Central memory CD8-positive, alpha-beta T cell (primary cell): Measurements from ENCODE around the gene ZRANB1.
A peak's percentile ranks its signal among the peaks of the same experiment; 100 is the strongest.
"Not testable (repeated sequence)": the region's sequence is repeated elsewhere in the genome, so short reads cannot be mapped to it uniquely, and the experiment has no call there.

Experiments
- ATAC-seq: fragments of 150-1000 bp; cut with Tn5 transposase; replicated peaks from 2 replicates; pipeline ENCODE4 v1.10.0; 2022; ENCODE audit warnings: mild to moderate bottlenecking, moderate FRiP score, moderate number of reproducible peaks; ENCODE audit not compliant: poor library complexity, severe bottlenecking; ENCODE audit errors: extremely low read depth
- DNase-seq, 2 donors: peaks; one replicate each; pipeline ENCODE4 v3.0.0; 2021; ENCODE audit warnings: low spot score in 2 of 2
- H3K27ac Mint-ChIP-seq: one replicate; pipeline ENCODE4 v1.8.0; 2022; ENCODE audit warnings: low read depth, mild to moderate bottlenecking, moderate library complexity, mixed read lengths
- H3K27me3 Mint-ChIP-seq: one replicate; pipeline ENCODE4 v1.8.0; 2022; ENCODE audit warnings: mixed read lengths
- H3K36me3 Mint-ChIP-seq: one replicate; pipeline ENCODE4 v1.8.0; 2022; ENCODE audit warnings: mild to moderate bottlenecking, moderate library complexity, mixed read lengths; ENCODE audit not compliant: insufficient read depth
- H3K4me1 Mint-ChIP-seq: one replicate; pipeline ENCODE4 v1.8.0; 2022; ENCODE audit warnings: mixed read lengths
- H3K4me3 Mint-ChIP-seq: one replicate; pipeline ENCODE4 v1.8.0; 2022; ENCODE audit warnings: mild to moderate bottlenecking, moderate library complexity, mixed read lengths
- H3K9me3 Mint-ChIP-seq: one replicate; pipeline ENCODE4 v1.8.0; 2022; ENCODE audit warnings: mixed read lengths

Gene ZRANB1

GRCh38 chr10:124977648-124978375, 35.9 kb downstream of the ZRANB1 start:
- Mint-ChIP-seq H3K4me1 (peaks cover 39% of the 10 kb centered on the region), H3K27ac (peak overlapping the region; percentile 84), H3K4me3 (peak overlapping the region; percentile 4), H3K9me3 (no peaks in the 10 kb centered on the region), H3K27me3 (no peaks in the 10 kb centered on the region), H3K36me3 (peaks cover 33% of the 10 kb centered on the region)
- DNase-seq: no peak
- ATAC-seq: no peak

GRCh38 chr10:124978376-124978725, 36.4 kb downstream of the ZRANB1 start:
- ATAC-seq: no peak
- no peak overlapping the region for H3K27ac Mint-ChIP-seq
- H3K27me3 Mint-ChIP-seq: no peaks in the 10 kb centered on the region
- peaks cover 36% of the 10 kb centered on the region for H3K36me3 Mint-ChIP-seq
- H3K4me1 Mint-ChIP-seq: peaks cover 39% of the 10 kb centered on the region
- H3K4me3 Mint-ChIP-seq: no peak overlapping the region
- no peak for DNase-seq
- H3K9me3 Mint-ChIP-seq: no peaks in the 10 kb centered on the region

GRCh38 chr10:124983321-124983720, 41.4 kb downstream of the ZRANB1 start:
- H3K9me3 Mint-ChIP-seq: no peaks in the 10 kb centered on the region
- no peak overlapping the region for H3K4me3 Mint-ChIP-seq
- ATAC-seq: no peak
- no peaks in the 10 kb centered on the region for H3K27me3 Mint-ChIP-seq
- peak overlapping the region; percentile 69 for H3K27ac Mint-ChIP-seq
- peaks cover 17% of the 10 kb centered on the region for H3K4me1 Mint-ChIP-seq
- H3K36me3 Mint-ChIP-seq: peaks cover 53% of the 10 kb centered on the region
- no peak for DNase-seq

DNA sequence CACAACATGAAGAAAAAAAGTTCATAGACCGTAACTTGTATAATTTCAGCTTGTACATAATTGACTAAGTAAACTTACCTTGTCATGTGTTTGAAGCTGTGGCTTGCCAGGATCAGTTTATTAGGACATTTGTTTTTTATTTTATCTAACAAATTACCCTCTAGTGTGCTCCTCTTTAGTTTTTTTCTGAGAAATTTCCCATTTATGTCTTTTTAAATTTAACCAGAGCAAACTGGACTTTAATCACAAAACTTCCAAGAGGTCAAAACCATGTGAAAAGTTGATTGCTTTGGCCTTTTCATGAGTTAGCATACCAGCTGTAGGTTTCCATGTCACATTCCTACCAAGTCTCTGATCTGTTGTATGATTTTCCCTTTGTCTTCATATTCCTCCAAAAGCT, 42.5 kb downstream of the ZRANB1 start:
- no peak overlapping the region for H3K4me3 Mint-ChIP-seq
- H3K36me3 Mint-ChIP-seq: peaks cover 54% of the 10 kb centered on the region
- DNase-seq: no peak
- no peaks in the 10 kb centered on the region for H3K9me3 Mint-ChIP-seq
- ATAC-seq: no peak
- H3K27ac Mint-ChIP-seq: peak overlapping the region; percentile 69
- H3K4me1 Mint-ChIP-seq: peaks cover 15% of the 10 kb centered on the region
- no peaks in the 10 kb centered on the region for H3K27me3 Mint-ChIP-seq

DNA sequence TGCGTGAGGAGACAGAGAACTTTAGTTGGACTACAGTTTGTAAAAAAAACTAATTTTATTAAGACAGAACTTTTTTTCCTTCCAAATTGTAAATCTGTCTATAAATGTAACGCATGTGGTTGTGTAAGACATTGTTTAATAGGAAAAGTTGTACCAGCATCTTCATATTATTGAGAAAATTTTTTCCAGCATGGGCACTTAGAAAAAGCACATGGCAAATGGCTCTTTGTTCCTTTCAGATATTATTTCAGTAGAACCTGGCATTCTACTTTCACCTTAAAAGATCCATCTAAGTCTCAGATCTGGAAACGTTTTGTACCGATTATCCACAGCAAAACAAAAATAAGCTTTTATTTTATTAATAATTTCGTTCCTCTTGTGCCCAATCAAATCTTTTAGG, 43.2 kb downstream of the ZRANB1 start:
- H3K36me3 Mint-ChIP-seq: peaks cover 57% of the 10 kb centered on the region
- DNase-seq: no peak
- peaks cover 12% of the 10 kb centered on the region for H3K4me1 Mint-ChIP-seq
- ATAC-seq: no peak
- no peak overlapping the region for H3K4me3 Mint-ChIP-seq
- H3K9me3 Mint-ChIP-seq: no peaks in the 10 kb centered on the region
- no peak overlapping the region for H3K27ac Mint-ChIP-seq
- H3K27me3 Mint-ChIP-seq: no peaks in the 10 kb centered on the region

DNA sequence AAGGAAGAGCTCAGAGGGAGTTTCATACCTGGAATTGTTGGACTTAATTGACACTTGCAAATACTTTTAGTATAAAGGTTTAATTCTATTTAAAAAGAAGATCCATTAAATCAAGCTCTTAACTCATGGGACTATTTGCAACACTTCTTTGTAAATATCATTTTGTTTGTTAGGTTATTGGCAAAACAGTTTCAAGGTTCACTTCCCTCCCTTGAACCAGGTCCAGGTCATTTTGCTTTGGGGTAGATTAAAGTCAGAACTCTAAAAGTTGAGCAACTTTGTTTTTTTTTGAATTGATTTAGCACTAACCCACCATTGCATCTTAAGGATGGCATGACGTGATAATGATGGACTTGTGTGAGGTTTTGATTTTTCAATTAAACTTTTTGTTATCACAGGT, 45.9 kb downstream of the ZRANB1 start:
- Mint-ChIP-seq H3K4me1 (peaks cover 12% of the 10 kb centered on the region), H3K36me3 (peaks cover 46% of the 10 kb centered on the region), H3K27ac (no peak overlapping the region), H3K9me3 (no peaks in the 10 kb centered on the region), H3K27me3 (no peaks in the 10 kb centered on the region), H3K4me3 (no peak overlapping the region)
- no peak for ATAC-seq
- DNase-seq: no peak

GRCh38 chr10:124988753-124989152, 46.8 kb downstream of the ZRANB1 start:
- not testable (repeated sequence) for H3K4me3 Mint-ChIP-seq, H3K27me3 Mint-ChIP-seq, DNase-seq, H3K4me1 Mint-ChIP-seq, H3K27ac Mint-ChIP-seq, ATAC-seq, H3K9me3 Mint-ChIP-seq
- H3K36me3 Mint-ChIP-seq: peaks cover 36% of the 10 kb centered on the region

DNA sequence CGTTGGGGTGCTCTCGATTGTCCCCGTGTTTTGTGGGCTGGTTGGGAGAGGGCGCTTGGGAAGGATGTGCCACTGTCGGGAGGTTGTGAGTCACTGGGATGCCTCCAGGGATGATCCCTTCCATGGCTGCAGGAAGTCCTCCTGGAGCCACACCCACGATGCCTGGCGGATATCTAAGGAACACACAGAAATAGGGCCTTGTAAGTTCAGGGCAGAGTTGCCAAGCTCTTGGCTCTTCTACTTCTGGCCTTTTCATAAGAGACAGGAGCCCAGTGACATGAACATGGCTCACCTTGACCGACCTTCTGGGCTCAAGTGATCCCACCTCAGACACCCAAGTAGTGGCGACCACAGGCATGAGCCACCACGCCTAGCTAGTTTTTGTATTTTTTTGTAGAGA, 47.6 kb downstream of the ZRANB1 start:
- H3K9me3 Mint-ChIP-seq: no peaks in the 10 kb centered on the region
- no peaks in the 10 kb centered on the region for H3K27me3 Mint-ChIP-seq
- ATAC-seq (no peak), DNase-seq (no peak)
- peaks cover 4% of the 10 kb centered on the region for H3K4me1 Mint-ChIP-seq
- H3K4me3 Mint-ChIP-seq: no peak overlapping the region
- no peak overlapping the region for H3K27ac Mint-ChIP-seq
- H3K36me3 Mint-ChIP-seq: peaks cover 33% of the 10 kb centered on the region

GRCh38 chr10:124990671-124991625, 49.0 kb downstream of the ZRANB1 start:
- peaks cover 4% of the 10 kb centered on the region for H3K4me1 Mint-ChIP-seq
- H3K27me3 Mint-ChIP-seq: no peaks in the 10 kb centered on the region
- DNase-seq (no peak), ATAC-seq (no peak)
- peak overlapping the region; percentile 38 for H3K27ac Mint-ChIP-seq
- H3K36me3 Mint-ChIP-seq: peaks cover 21% of the 10 kb centered on the region
- no peak overlapping the region for H3K4me3 Mint-ChIP-seq
- H3K9me3 Mint-ChIP-seq: no peaks in the 10 kb centered on the region

GRCh38 chr10:124991835-124992234, 49.9 kb downstream of the ZRANB1 start:
- no peak overlapping the region for H3K27ac Mint-ChIP-seq
- DNase-seq (no peak), ATAC-seq (no peak)
- H3K4me1 Mint-ChIP-seq: peaks cover 4% of the 10 kb centered on the region
- H3K9me3 Mint-ChIP-seq: no peaks in the 10 kb centered on the region
- H3K4me3 Mint-ChIP-seq: no peak overlapping the region
- peaks cover 18% of the 10 kb centered on the region for H3K36me3 Mint-ChIP-seq
- H3K27me3 Mint-ChIP-seq: no peaks in the 10 kb centered on the region

GRCh38 chr10:124992462-124993344, 50.8 kb downstream of the ZRANB1 start:
- Mint-ChIP-seq H3K4me3 (no peak overlapping the region), H3K27me3 (no peaks in the 10 kb centered on the region), H3K27ac (no peak overlapping the region), H3K36me3 (peaks cover 20% of the 10 kb centered on the region), H3K4me1 (peaks cover 4% of the 10 kb centered on the region), H3K9me3 (no peaks in the 10 kb centered on the region)
- ATAC-seq (no peak), DNase-seq (peak in 1 of 2 donors; percentile 12)

- peaks cover 4% of the 10 kb centered on the region for H3K4me1 Mint-ChIP-seq
- H3K27me3 Mint-ChIP-seq: no peaks in the 10 kb centered on the region
- H3K9me3 Mint-ChIP-seq: no peaks in the 10 kb centered on the region
- peaks cover 20% of the 10 kb centered on the region for H3K36me3 Mint-ChIP-seq
- DNase-seq (no peak), ATAC-seq (no peak)
- no peak overlapping the region for H3K27ac Mint-ChIP-seq
- no peak overlapping the region for H3K4me3 Mint-ChIP-seq
These were observed 51.4 kb downstream of the ZRANB1 start for GRCh38 chr10:124993345-124993708.
